Renal cortical epithelial cell (primary cell): ENCODE results near the gene NUP214. TPM values are rescaled to one million over a fixed set of nuclear protein-coding genes. Genes with fewer than 3 reads are reported as not detected.
A peak's percentile ranks its signal among the peaks of the same experiment; 100 is the strongest.
"Not testable (repeated sequence)": the region's sequence is repeated elsewhere in the genome, so short reads cannot be mapped to it uniquely, and the experiment has no call there.

Experiments
- DNase-seq: peaks from one replicate; pipeline ENCODE4 v3.0.0-alpha.2; 2011; ENCODE audit warnings: low read depth
- total RNA-seq: library from RNA; depleted of rRNA; stranded (reverse); fragments of >200 nt; gene quantifications from 2 replicates; pipeline ENCODE4 v1.2.3, GENCODE V29; 2014

NUP214 gene
- total RNA-seq, 1 donor from 2014 or later, result 40.6 TPM

DNA sequence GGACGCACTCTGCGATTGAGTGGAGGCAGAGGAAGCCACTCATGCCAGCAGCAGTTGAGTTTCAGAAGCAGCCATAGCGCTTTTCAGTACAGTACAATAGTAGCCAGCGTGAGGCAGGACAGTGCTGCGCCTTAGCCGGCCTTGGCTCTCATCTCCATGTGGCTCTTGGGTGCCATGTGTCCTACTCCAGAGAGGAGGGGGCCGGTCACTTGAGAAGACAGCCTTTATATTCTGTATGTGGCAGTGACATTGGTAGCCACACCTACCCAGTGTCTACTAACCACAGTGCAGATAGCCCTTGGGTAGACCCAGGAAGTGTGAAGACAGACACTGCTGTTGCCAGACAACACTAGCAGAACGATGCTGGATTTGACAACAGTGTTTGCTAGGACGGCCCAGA, 108.6 kb downstream of the NUP214 start:
- no peak for DNase-seq

DNA sequence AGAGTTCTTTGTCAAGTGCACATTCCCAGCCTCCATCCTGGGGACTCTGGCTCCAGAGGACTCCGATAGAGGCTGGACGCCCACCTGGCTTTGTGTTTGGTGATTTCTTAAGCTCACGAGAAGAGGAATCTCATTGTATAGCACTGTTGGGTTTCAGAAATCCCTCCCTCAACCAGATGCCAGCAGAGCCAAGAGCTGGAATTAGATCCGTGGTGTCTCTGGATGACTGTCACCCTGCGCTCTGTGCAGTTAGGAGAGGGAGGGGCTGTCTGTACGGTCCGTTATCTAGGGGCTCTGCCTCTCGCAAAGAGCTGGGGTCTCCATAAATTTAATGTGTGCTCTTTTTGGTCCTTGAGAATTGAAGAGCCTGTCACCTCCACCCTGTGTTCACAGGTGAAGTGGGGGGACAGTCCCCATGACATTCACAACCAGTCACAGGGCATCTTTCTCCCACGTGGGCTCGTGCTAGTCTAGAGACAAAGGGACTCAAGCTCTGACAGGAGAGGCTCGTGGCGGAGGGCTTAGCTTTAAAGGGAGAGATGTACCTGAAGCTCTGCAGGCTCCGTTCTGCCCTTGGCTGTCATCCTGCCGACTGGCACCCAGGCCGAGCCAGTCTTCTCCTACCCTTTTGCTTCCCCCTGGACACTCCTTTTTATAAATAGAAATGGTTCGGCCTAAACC, 109.6 kb downstream of the NUP214 start:
- DNase-seq, result no peak

DNA sequence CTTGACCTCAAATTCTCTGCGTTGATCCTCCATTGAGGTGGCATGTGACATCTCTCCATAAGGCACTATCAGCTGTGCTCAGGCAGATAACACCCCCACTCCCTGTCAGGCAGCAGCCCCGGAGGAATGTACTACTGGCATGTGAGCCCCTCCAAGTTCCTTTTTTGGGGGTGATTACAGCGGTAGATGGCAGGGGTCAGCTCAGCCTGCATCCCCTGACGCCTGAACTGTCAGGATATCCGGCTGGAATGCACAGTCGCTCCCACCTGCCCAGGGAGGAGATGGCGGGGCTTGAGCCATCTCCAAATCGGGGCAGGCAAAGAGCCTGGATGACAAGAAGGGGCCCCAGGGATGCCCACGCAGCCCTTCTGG, 110.1 kb downstream of the NUP214 start:
- no peak for DNase-seq

- no peak for DNase-seq
These were observed 110.8 kb downstream of the NUP214 start for GRCh38 chr9:131236161-131236560.

DNA sequence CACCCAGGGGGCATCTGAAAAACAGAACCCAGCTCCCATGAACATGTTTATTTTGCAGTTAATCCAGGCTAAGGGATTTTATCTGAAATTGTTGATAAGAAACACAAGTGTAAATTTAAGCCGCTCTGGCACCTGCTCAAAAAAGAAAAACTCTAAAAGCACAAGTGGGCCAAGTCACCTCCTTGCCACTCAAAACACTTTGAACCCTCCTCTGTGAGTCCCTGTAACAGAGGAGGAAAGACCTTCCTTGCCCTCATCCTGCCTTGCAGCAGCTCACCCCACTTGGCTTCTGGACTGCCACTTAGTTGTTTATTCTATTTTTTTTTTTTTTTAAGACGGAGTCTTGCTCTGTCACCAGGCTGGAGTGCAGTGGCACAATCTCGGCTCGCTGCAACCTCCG, 111.4 kb downstream of the NUP214 start:
- DNase-seq, result no peak

DNA sequence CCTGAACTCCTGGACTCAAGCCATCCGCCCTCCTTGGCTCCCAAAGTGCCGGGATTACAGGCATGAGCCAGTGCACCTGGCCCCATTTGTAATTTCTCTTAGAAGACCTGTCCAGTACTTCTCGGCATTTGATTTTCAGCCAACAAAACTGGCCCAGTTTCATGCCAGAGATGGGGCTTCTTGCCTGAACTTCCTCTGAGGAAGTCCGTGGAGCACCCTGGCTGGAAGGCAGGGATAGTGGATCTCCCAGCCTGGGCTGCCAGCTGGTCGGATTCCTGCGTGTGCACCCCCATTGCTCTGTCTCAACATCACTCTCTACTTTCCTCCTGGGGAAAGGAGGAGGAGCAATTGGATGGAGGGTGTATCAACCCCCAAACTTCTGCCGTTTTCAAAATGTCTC, 111.9 kb downstream of the NUP214 start:
- DNase-seq, result no peak

DNA sequence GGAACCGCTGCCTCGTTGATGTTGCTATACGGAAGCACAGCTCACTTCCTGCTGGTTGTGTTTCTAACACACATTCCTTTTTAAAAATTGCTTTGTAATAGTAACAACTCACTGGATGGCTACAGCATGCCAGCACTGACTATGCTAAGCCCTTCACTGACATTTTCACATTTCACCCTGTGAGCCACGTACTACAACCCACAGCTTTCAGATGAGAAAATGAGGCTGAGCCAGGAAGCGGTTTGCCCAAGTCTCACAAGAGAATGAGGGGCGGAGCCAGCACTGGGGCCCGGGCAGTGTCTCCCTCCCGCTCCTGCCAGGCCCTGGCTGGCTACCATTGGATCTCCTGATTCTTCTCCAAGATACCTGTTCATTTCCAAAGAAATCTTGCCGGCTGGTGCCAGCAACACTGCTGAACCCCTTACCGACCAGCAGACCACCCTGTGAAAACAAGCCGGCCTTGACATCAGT, 112.6 kb downstream of the NUP214 start:
- peak; percentile 66 for DNase-seq

DNA sequence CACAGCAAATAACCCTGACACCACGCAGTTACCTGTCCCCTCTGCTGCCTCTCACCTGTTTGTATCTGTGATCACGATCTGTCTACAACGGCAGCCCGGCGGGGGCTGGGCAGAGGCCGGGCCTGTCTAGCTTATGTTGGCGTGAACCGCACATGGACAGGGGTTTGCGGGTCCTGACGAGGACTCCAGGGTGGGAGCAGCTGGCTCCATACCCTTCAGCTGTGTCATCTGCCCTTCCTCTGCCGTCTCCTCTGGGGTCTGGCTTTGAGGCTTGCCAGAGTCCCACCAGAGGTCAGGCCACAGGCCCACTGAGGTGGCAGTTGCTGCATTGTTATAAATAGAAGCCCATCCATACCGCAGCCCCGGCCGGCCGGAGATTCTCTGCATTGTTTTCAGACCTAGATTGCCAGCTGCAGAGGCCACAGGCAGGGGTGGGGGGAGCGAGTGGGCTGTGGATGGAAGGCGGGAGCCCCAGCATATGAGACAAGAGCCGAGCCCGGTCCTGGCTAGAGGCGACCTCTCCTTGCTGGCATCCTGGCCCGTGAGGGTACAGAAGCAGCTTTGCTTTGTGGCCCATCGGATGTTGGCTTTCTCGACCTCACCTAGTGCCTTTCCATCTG, 113.1 kb downstream of the NUP214 start:
- no peak for DNase-seq

DNA sequence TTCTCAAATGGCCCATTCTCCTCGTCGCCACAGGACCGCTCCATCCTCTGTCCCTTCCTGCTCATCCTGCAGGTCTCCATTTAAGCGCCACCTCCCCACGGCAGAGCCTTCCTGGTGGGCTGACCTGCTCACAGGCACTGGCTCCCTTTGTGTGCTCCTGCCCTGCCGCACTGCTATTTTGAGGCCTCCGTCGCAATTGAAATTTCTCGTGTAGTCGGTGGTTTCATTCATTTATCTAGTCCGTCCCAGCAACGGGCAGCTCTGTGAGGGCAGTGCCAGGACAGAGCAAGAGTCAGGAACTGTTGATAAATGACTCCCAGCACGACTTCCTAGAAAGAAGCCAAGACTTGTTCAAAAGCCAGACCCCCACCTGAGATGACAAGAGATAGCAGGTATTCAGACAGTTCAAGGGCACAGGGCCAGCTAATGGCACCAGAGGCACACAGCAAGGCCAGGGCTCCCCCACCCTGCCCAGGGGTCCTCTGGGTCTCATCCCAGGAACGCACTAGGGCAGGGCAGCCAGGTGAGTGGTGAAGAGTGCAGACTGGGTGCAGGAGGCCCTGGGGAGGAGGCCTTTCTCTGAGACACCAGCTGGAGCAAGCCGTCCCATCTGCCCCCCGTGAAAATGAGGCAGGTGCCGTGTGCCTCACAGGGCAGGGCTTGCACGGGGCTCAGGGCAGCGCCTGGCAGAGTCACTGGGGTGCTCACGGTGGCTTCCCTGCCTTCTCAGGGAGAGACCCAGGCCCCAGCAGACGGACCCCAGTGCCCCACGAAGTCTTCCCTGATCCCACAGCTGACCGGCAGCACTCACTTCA, 114.0 kb downstream of the NUP214 start:
- no peak for DNase-seq

DNA sequence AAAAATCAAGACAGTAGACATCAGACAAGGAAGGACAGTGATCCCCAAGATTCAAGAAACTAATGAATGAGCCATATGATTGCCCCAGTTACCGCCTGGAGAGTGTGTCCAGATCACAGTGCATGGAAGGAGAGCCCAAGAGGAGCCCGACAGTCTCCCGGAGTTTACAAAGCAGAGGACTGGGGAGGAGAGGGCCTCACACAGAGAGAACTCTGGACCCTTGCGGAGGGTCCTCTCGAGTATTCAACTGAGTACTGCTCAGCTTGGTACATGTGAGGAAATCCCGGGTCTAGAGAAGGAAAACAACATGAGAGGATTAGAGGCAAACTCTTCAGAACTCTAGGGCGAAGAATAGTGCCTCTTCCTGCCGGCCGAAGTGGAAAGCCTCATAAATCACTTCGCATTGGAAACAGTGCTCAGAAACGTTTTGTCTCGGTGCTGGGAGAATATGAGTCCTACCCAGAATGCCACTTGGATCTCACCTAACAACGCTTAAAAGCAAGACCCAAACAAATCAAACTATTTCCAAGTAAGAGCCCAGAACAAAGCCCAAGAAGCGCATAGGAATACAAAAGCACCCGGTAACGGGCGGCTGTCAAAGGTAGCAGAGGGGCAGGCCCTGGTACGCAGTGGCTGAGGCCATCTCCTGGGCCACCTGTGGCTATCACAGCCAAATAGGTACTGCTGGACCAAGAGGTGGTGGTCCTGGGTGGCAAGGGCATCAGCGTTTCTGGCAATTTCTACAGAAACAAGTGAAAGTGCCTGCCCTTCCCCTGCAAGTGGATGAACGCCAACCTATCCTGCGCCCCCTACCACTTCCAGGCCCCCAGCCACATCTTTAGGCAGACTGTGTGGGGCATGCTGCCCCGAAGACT, 114.9 kb downstream of the NUP214 start:
- DNase-seq, result no peak

- DNase-seq, result not testable (repeated sequence)
These were observed 118.9 kb downstream of the NUP214 start for GRCh38 chr9:131244331-131244730.

DNA sequence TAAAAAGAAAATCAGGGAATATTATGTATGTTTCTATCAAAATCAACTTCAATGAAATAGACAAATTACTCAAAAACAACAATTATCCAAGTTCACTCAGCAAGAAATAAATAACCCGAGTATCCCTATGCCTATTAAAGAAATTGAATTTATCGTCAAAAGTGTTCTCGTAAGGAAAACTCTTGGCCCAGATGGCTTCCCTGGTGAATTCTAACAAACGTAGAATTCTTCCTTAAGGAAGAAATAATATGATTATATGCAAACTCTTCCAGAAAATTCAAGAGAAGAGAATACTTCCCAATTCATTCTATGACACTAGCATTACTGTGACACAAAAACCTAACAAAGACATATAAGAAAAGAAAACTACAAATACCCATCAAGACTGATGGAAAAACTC, 121.2 kb downstream of the NUP214 start:
- DNase-seq, result no peak

DNA sequence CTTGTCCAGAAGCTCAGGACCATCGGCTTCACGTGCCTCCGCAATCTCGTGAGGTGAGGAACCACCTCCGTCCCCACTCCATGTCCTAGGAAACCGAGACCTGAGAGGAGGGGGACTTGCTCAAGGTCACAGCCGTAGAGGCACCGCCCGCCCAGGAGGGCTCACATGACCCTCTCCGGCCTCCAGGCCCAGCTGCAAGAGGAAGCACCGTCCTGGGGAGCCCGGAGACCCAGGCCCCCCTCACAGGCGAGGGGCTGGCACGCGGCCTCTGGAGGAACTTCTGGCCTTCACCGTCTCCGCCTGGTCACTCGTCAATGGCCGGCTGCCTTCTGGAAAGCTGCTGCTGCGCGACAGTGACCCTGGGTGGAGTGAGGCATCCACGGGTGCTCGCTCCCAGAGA, 126.7 kb downstream of the NUP214 start:
- DNase-seq, result no peak

DNA sequence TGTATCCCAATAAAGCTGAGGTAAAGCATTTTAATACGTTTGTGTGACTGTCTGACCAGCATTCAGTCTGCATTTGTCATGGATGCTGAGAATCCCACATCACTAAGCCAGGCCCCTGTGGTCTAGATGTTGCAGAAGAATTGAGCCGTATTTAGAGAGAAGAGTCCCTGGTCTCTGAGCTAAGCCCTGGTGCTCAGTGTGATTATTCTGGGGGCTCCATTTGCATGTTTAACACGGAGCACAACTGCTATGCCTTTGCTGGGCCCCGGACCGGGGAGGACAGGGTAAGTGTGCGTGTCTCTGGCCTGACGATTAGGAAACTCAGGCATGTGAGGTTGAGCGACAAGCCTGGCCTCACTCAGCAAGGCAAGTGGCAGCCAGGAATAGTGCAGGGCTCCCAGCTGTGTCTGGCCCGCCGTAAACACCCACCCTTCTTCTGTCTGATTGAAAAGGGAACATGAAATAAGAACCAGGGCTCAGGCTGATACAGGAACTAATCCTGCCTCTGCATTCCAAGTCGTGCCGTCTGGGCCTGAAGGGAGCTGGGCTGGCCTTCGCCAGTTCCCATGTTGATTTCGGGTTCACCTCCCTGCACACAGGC, 128.6 kb downstream of the NUP214 start:
- no peak for DNase-seq

- no peak for DNase-seq
These were observed 129.2 kb downstream of the NUP214 start for GRCh38 chr9:131254626-131255025.

DNA sequence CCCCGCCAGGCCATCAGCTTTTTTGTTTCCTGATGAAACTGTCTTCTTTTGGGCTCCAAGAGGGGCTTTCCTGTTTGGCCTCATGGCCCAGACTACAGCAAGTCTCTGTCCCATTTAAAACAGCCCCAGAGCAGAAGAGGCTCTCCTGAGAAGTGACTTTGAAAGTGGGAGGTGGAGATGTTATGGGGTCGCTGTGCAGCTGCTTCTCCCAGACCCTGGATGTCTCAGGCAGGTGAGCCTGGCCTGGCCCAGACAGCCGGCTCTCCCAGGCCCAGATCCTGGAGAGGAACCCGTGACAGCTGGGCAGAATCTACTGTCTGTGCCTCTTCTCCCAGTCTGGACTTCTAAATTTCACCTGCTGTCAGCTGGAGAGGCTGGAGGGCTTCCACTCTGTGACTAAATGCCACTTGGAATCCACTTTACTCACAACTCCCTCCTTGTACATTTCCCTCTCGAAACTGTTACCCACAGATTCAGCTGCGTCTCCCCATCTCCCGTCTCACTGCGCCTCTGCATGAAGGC, 130.4 kb downstream of the NUP214 start:
- DNase-seq, result no peak

DNA sequence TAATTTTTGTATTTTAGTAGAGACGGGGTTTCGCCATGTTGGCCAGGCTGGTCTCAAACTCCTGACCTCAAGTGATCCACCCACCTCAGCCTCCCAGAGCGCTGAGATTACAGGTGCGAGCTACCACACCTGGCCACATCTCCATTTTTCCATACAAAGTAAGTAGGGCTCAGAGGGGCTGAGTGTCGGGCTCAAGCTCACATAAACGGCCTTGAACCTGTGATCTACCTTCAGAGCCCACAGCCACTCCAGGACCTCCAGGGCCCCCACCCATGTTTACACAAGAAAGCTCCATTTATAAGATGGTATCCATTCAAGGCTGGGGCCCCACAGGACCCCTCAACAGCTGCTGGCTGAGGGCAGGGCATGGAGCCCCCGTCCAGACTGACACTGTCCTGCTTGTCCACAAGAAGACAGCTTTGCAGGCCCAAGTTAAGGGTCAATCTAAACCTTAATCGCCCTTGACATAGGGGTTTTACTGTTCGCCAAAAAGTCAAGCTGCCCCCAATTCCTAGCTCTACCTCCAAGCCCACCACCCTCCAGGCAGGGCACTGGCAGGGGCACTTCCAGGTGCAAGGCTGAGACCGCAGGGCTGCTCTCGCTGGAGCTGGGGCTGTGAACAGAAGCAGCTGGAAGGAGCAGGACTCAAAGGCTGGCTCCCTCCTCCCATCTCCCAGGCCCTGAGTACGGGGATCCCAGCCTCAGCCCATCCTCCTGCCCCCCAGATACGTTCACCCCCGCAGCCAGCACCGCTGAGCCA, 132.1 kb downstream of the NUP214 start:
- DNase-seq, result no peak

DNA sequence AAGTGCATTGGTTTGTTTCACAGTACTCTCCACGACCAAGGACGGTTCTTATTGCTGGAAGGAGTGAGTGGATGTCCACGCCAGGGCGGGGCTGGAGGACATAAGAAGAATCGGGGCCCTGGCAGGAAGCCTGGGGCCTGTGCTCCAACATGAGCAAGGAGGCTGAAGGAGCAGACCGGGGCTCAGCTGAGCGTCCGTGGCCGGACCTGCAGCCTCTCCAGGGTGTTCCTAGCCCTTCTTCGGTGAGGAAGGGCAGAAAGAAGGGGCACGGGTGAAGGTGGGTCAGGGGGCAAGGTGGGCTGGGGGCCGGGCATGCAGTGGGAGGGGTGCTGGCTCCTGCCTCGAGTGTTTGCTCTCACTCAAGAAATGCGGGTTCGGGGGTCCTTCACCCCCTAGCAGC, 132.8 kb downstream of the NUP214 start:
- DNase-seq, result no peak

DNA sequence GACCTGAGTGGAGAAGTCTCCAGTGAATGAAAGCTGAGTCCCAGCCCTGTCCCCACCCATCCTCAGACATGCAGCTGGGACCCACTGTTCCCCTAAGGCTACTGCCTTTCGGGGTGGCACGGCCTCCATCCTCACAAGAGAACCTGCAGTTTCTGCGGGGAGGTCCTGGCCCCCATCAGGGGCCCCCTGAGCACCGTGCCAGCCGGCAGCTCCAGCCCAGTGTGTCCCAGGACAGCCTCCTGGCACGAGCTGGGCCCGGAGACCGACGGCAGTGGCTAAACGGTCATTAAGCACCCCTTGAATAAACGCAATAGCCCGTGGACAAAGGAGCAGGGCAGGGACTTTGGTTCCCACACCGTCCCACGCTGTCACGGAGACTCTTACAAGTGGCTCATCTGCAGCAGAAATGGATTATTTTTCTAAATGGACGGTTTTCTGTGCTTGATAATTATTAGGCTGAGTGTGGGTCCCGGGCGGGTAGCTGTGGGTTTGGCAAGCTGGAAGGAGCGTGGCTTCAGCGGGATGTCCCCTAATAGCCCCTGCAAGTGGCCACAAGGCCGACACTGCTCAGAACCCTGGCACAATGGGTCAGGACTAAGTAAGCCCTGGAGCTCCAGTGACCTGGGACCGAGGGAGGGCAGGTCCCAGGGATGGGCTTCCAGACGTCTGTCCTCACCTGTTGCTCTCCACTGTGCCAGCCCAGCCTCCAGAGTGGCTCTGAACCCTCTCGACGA, 133.5 kb downstream of the NUP214 start:
- DNase-seq, result no peak

GRCh38 chr9:131259432-131259898, 134.1 kb downstream of the NUP214 start:
- DNase-seq, result no peak
